GM19395 (cell line): Measurements from ENCODE around the gene AARS2.

Experiments
- ATAC-seq: cut with Tn5 transposase; IDR thresholded peaks from one replicate; pipeline ENCODE4 v1.9.1; 2021; ENCODE audit warnings: mild to moderate bottlenecking, moderate library complexity; ENCODE audit not compliant: unreplicated experiment

AARS2 gene

GRCh38 chr6:44264154-44265006, 48.8 kb downstream of the AARS2 start:
- peak; percentile 32 for ATAC-seq

GRCh38 chr6:44263354-44264100, 49.6 kb downstream of the AARS2 start:
- ATAC-seq, result no peak

DNA sequence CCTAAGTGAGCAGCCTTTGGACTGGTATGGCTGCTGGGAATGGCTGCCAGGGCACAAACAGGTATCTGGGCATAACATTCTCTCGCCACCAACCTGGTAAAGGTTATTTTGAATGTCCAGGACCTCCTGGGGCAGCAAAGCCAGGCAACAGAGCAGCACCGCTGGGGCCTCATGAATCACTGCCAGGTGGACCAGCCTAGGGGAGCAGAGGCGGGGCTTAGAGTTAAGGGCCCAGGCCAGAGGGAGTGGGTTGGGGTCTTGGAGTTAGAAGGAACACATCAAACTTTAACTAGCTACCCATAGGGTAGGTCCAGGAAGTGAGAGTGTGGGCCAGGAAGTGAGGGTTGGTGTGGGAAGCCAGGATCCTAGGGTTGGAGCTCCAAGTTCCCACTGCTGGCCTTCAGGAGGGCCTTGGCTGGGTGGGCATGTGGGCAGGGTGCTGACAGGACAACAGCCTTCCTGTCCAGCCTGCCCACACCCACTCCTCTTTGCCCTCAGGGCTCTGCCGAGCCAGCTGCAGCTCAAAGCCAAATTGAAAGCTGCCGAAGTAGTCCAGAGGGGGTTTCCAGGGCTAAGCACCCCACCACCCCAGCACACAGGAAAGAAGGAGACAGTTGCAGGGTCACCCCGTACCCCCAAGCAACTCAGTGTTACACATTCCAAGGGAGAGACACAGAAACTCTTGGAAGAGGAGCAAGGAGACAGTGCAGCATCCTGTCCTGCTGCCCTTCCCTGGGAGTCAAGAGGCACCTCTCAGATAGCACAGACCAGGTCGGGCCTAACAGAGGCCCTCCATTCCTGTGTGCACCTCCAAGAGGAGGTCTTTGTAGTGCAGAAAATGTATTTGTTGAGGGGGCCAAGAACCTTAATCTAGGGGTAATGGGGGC, 50.4 kb downstream of the AARS2 start:
- no peak for ATAC-seq

DNA sequence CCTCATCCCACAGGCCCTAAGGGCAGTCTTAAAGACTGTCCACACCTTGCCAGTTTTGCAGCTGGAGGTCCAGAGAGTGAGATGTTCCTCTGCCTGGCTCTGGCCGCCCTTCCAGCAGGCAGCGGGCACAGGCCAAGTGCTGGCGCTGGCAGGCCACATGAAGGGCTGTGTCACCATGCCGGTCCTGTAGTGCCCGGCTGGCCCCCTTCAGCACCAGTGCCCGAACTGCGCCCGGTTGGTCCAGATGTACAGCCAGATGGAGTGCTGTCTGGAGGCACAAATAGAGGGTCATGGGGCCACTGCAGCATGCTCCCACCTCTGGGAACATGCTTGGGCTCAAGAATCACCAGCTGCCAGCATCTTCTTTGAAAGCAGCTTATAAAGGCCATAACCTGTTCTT, 51.6 kb downstream of the AARS2 start:
- no peak for ATAC-seq

GRCh38 chr6:44260451-44261297, 52.5 kb downstream of the AARS2 start:
- ATAC-seq, result no peak

DNA sequence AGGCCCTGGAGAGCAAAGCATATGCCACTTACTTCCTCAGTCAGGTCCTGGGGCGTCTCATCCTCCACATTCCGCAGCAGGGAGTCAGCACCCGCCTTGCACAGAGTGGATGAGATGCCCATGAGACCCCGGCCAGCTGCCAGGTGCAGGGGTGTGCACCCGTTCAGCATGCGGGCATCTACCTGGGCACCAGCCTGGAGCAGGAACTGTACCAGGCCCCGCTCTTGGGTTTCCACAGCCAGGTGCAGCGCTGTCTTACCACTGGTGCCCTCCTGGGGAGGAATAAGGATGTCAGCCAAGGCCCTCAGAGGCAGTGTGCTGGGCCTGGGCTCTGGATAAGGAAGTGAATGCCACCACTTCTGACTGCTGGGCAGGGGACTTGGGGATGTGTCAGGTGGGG, 53.1 kb downstream of the AARS2 start:
- ATAC-seq, result no peak

- ATAC-seq, result no peak
These were observed 54.2 kb downstream of the AARS2 start for GRCh38 chr6:44258921-44259320.

DNA sequence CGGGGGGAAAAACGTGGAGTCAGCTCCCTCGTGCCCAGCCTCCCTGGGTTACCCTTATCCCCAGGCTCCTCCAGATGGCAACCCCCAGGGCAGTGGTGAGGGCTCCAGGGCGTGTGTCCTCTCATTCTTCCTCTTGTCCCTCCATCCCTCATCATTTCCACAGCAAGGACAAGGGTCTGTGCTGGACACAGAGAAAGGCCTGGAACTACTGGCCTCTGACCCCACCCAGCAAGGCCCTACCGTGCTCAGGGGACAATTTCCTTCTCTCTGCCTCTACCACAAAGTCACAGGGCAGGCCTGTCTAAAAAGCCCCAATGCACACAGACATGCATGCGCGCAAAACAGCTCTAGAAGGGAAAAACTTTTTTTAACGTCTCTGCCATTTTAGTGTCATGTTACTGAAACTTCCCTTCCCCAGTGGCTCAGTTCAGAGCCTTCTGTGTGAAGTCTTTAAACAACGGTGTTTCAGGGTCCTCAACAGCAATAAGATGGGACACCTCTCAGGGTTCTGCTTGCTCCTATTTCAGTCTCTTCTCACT, 54.8 kb downstream of the AARS2 start:
- no peak for ATAC-seq

DNA sequence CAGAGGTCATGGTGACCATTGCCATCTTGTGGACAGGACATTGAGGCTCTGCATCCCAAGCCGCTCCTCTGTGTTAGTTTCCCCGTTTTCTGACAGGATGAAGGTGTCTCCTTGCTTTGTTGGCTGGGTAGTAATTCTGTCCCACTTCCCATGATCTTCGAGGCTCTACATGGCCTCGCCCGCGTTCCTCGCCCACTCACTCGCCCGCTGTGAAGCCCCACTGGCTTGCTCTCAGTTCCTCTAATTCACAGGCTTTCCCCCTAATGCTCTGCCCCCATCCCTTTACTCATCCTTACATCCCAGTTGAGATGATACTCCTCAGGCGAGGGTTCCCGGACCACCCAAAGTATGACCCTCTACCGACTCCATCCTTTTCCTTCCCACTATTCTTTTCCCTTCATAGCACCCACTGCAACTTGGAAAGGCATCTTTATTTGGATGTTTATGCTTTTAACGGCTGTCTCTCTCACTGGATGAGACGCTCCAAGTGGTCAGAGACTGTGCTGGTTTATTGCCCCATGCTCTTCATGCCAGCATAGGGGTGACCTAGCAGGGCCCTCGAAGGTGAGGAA, 55.3 kb downstream of the AARS2 start:
- peak; percentile 27 for ATAC-seq

GRCh38 chr6:44257025-44257752, 56.0 kb downstream of the AARS2 start, which contains the start of gene SLC35B2:
SLC35B2 (minus strand) TSS chr6:44257528; CDS start chr6:44257410, 118 bp downstream.
- peak; percentile 48 for ATAC-seq

DNA sequence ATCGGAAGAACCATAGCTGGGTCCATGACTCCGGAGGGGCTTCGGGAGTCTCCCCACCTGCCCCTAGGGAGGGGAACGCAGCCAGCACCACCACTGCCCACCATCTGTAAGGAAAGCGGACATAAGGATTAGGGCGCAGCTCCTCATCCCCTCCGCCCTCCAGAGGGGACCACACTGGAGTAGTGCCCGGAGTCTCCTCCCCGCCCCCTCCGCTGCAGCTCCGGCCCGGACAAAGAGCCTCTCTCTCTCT, 56.4 kb downstream of the AARS2 start:
- ATAC-seq, result no peak

DNA sequence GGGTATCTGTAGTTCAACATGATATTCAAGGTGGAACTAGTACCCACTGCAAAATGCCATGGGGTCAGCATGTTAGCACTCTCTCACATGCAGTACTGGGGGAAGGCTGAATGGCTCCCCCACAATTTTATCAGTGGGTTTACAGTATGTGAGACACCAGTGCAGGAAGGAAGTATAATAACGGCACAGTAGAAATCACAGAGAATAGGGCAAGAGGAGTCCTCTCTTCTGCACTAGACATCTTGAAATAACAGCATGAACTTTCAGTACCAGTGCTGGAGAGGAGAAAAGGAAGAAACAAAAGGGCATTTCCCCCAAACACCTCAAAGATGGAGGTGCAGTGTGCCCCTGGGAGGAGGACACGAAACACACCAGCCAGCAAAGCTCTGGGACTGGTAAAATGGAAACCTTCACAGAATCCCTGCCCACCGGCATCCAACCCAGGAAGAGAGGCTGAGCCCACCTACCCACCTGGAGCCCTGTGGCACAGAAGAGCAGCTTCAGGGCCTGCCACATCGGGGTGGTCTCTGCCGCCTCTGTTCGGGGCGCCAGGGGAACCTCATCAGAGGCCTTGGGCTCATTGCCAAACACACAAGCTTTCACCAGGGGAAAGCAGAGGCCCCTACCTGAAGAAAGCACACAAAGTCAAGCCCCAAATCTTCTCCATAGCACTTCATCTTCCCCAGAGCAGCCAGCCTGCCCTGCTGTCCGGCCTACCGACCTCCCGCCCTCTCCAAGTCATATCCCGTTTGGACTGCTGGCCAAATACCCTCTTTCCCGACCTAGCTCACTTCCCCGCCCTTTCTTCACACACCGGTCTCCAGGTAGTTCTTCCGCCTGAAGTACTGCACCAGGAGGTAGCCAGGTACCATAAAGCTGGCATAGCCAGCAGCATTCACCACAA, 57.0 kb downstream of the AARS2 start:
- peak; percentile 0 for ATAC-seq

DNA sequence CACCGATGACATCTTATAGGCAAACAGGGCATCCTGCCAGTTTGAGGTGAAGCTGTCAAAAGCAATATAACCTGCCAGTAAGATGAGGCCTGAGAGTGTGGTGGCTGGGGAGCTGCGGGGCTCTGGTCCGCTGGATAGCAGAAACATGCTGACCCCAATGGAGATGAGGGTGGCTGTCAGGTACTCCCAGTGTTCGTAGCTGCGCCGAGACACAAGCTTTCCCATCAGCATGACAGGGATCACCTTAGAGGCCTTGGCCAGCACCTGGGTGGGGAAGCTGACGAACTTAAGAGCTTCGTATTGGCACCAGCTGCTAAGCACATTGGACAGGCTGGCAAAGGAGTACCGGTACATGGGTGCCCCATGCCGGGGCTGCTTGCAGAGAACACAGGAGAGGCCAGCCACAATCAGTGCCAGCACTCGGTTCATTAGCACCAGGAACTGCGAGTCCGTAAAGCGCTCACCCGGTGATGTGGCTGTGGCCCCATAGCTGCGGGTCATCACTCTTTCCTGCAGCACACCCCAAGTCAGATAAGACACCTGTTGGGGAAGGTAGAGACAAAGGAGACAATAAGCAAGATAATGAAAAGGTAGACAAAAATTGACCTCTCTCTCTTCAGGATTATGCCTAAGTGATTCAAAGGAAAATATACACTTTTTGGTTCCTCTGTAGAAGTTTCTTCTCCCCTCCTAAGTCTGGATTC, 57.9 kb downstream of the AARS2 start:
- ATAC-seq, result no peak

DNA sequence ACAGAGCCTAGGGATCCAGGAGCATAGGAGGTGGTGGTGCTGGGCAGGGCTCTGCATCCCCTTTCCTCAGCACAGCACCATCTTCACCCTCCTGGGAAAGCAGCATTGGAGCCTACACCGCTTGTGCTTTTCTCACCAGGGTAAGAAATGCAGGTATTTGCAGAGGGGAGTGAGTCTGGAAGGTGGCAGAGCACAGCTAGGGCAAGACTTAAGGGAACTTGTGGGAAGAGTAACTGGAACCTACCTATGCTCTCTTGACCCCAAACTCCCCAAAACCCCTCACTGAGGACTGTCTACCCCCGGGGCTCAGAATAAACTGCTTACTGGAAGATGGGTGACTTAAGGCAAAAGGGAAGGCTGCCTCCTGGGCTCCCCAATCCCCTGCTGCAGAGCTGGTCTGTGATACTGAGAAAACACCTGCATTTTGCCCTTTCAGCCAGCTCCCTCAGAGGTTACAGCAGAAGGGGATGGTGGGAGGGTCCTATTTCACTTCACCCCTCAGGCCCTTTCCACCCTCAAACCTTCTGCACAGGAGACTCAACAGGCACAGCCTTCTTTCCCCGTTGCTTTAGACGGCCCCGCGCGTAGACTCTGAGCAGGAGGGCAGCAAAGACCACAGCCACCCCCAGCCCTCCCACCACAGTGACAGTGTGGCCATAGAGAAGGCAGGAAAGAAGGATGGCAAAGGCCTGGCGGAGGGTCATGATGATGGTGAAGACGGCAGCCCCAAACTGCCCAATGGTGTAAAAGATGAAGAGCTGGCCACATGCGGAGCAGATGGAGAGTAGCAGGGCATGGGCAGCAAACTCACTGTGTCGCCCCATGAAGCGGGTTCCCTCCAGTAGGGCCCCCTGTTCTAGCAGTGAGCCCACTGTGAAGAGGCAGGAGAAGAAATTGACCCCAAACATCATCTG, 58.7 kb downstream of the AARS2 start:
- ATAC-seq, result no peak

GRCh38 chr6:44253307-44254101, 59.6 kb downstream of the AARS2 start:
- no peak for ATAC-seq
